Ovary (tissue), 9 donors: ENCODE data around the gene ARHGEF6. TPM values are rescaled to one million over a fixed set of nuclear protein-coding genes. Genes with fewer than 3 reads are reported as not detected.

Source experiments
- DNase-seq, 5 donors: peaks; one replicate each; pipeline ENCODE4 v3.0.0-alpha.2; 2019 to 2020
- H3K27ac ChIP-seq, 2 donors: fragments of 200-600 bp; one replicate each; pipeline versions ENCODE4 v1.5.1 to v1.8.0; 2019 to 2022
- H3K27me3 ChIP-seq: fragments of 200-600 bp; one replicate; pipeline ENCODE4 v1.8.0; 2022
- H3K36me3 ChIP-seq: fragments of 200-600 bp; sonication (generic); one replicate; pipeline ENCODE4 v1.5.1; 2019
- H3K4me1 ChIP-seq: one replicate; pipeline ENCODE4 v1.8.1; 2013; ENCODE audit warnings: mild to moderate bottlenecking, moderate library complexity; ENCODE audit not compliant: insufficient read depth
- H3K4me3 ChIP-seq: fragments of 200-600 bp; sonication (generic); one replicate; pipeline ENCODE4 v1.5.1; 2017
- H3K9me3 ChIP-seq, 2 donors: fragments of 200-600 bp in 1 of 2; sonication (generic) in 1 of 2; one replicate each; pipeline versions ENCODE4 v1.5.1 to v1.8.1; 2013 to 2019; ENCODE audit warnings: mild to moderate bottlenecking in 1 of 2, moderate library complexity in 1 of 2
- EP300 ChIP-seq: sonication (generic); formaldehyde crosslinking; IDR thresholded peaks from one replicate; pipeline ENCODE4 v1.6.1; 2017; ENCODE audit warnings: antibody characterized with exemption
- POLR2A ChIP-seq: fragments of 450-650 bp; IDR thresholded peaks from one replicate; pipeline ENCODE4 v1.6.1; 2017; ENCODE audit warnings: antibody characterized with exemption, mild to moderate bottlenecking, moderate library complexity
- WGBS, 3 donors: extraction: QIAGEN DNeasy Blood & Tissue Kit in 1 of 3; methylation state at CpG; one replicate each; pipeline versions ENCODE4 v1.1.5 to v1.1.7; 2013 to 2017; 5-methylcytosine and 5-hydroxymethylcytosine counted together
- intact Hi-C, 4 donors: fragments of 100-400 bp; cut with DNase I; formaldehyde crosslinking; loops; one replicate each; pipeline versions ENCODE4 v1.11.0 to v1.15.1; 2022 to 2023
- polyA plus RNA-seq, 2 donors: library from polyadenylated mRNA; stranded (reverse); fragments of 200-250 nt in 1 of 2; fragments of 350-450 nt in 1 of 2; fragmentation: Illumina TruSeq in 1 of 2; extraction: RNeasy Lipid Tissue Mini Kit (QIAGEN cat#74804) in 1 of 2; gene quantifications; one replicate each; pipeline ENCODE4 v1.2.3, GENCODE V29; 2013 to 2014
- total RNA-seq, 7 donors: library from RNA; depleted of rRNA in 2 of 7; stranded (reverse); fragments of >200 nt in 2 of 7; fragmentation: NEBNext Ultra II Directional in 3 of 7; extraction: Animal tissue kit (Norgen Biotek cat#: 25700) in 3 of 7; gene quantifications; one replicate each; pipeline versions ENCODE4 v1.1.0 to v1.2.4, GENCODE V29; 2016 to 2023
- TF ChIP-seq, protein P1 (sequence below), 3 donors: fragments of 450-650 bp in 2 of 3; fragments of 200-600 bp in 1 of 3; IDR thresholded peaks; one replicate each; pipeline versions ENCODE4 v1.5.1 to v1.8.0; 2016 to 2022; ENCODE audit warnings: antibody characterized with exemption in 3 of 3, mild to moderate bottlenecking in 1 of 3
- donor health status: DM: no; HTN: no; CAD: no; lungs with moderate emphysema.
- donor health status: DM: no; HTN: no; CAD: no.
- donor health status: Bipolar disorder and iron deficiency.
- donor health status: DM: yes; HTN: yes; CAD: no.
- donor health status: DM: no; HTN: no; CAD: no.
- donor health status: DM: yes; HTN: yes; CAD: no.

The ARHGEF6 gene
- total and polyA plus RNA-seq, 9 donors: 9.5 to 37.9 (median 20.8) TPM

GRCh38 chrX:136650811-136651210 lies 129.9 kb downstream of the ARHGEF6 start:
- intact Hi-C loops: no loop called here
- TF ChIP-seq, protein P1, sequence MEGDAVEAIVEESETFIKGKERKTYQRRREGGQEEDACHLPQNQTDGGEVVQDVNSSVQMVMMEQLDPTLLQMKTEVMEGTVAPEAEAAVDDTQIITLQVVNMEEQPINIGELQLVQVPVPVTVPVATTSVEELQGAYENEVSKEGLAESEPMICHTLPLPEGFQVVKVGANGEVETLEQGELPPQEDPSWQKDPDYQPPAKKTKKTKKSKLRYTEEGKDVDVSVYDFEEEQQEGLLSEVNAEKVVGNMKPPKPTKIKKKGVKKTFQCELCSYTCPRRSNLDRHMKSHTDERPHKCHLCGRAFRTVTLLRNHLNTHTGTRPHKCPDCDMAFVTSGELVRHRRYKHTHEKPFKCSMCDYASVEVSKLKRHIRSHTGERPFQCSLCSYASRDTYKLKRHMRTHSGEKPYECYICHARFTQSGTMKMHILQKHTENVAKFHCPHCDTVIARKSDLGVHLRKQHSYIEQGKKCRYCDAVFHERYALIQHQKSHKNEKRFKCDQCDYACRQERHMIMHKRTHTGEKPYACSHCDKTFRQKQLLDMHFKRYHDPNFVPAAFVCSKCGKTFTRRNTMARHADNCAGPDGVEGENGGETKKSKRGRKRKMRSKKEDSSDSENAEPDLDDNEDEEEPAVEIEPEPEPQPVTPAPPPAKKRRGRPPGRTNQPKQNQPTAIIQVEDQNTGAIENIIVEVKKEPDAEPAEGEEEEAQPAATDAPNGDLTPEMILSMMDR (IDR thresholded peaks at IDR 0.05): no peak
- TF ChIP-seq EP300 (no peak), POLR2A (no peak)
- DNase-seq: no peak
- no peaks in the 10 kb centered on the region for H3K27me3 ChIP-seq
- no peak overlapping the region for H3K4me3 ChIP-seq
- no peak overlapping the region for H3K27ac ChIP-seq
- H3K4me1 ChIP-seq: no peaks in the 10 kb centered on the region
- no peaks in the 10 kb centered on the region for H3K9me3 ChIP-seq
- H3K36me3 ChIP-seq: no peaks in the 10 kb centered on the region
- 78 to 91% (median 88%) methylated on average over 3 of the region's 3 CpGs for WGBS, 3 donors

DNA sequence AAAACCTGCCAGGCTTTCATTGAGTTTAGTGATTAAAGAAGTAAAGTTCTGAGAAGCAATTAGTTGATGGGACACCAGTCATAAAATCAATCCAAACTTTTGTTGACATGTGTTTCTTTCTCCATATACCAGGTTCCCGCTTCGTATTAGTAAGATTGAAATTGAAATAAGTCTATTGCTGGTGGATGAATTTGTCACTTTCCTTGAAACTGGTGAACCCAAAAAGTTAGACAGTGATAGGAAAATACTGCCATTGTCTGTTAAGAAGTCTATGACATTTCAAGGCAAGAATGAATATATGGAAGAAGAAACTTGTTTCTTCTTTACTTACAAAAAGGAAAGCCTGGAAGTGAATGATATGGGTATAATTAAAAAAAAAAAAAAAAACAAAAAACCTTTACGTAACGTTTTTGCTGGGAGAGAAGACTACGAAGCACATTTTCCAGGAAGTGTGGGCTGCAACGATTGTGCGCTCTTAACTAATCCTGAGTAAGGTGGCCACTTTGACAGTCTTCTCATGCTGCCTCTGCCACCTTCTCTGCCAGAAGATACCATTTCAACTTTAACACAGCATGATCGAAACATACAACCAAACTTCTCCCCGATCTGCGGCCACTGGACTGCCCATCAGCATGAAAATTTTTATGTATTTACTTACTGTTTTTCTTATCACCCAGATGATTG lies 132.9 kb downstream of the ARHGEF6 start, which contains the start of gene CD40LG:
Gene CD40LG, plus strand, starts transcription at position 482 of the 684 bp plus-strand sequence. Its CDS starts 91 bp downstream, at position 573.
- no peak for DNase-seq
- Histone ChIP-seq H3K9me3 (no peaks in the 10 kb centered on the region), H3K27ac (no peak within 1 kb of the TSS), H3K36me3 (no peaks in the 10 kb centered on the region), H3K27me3 (no peaks in the 10 kb centered on the region), H3K4me1 (no peaks in the 10 kb centered on the region), H3K4me3 (no peak within 1 kb of the TSS)
- 84 to 85% (median 85%) methylated on average over 10 of the region's 10 CpGs for WGBS, 3 donors
- intact Hi-C loops: no loop called here
- TF ChIP-seq EP300 (no peak), POLR2A (no peak)
- TF ChIP-seq, protein P1 (IDR thresholded peaks at IDR 0.05): no peak

- Histone ChIP-seq H3K27me3 (no peaks in the 10 kb centered on the region), H3K9me3 (no peaks in the 10 kb centered on the region), H3K4me3 (no peak overlapping the region), H3K36me3 (no peaks in the 10 kb centered on the region), H3K27ac (no peak overlapping the region), H3K4me1 (no peaks in the 10 kb centered on the region)
- intact Hi-C loops: no loop called here
- no peak for DNase-seq
- 47 to 58% (median 55%) methylated on average over 5 of the region's 5 CpGs for WGBS, 3 donors
- no peak for TF ChIP-seq EP300
- TF ChIP-seq POLR2A: no peak
- TF ChIP-seq, protein P1 (IDR thresholded peaks at IDR 0.05): no peak
Observed at GRCh38 chrX:136646602-136647239, 134.0 kb downstream of the ARHGEF6 start.

GRCh38 chrX:136643243-136643642 lies 137.5 kb downstream of the ARHGEF6 start:
- H3K9me3 ChIP-seq: no peaks in the 10 kb centered on the region
- TF ChIP-seq POLR2A (no peak), EP300 (no peak)
- TF ChIP-seq, protein P1 (IDR thresholded peaks at IDR 0.05): no peak
- H3K36me3 ChIP-seq: no peaks in the 10 kb centered on the region
- H3K4me1 ChIP-seq: no peaks in the 10 kb centered on the region
- H3K27ac ChIP-seq: no peak overlapping the region
- DNase-seq: no peak
- WGBS, 3 donors: 79 to 96% (median 81%) methylated on average over 1 of the region's 1 CpG
- no peaks in the 10 kb centered on the region for H3K27me3 ChIP-seq
- intact Hi-C loops: no loop called here
- no peak overlapping the region for H3K4me3 ChIP-seq
